ENCODE data around the gene LRRN3. TPM values are rescaled to one million over a fixed set of nuclear protein-coding genes. Genes with fewer than 3 reads are reported as not detected.

LRRN3 gene
- total RNA-seq, 1 donor from 2014 or later: not detected

DNA sequence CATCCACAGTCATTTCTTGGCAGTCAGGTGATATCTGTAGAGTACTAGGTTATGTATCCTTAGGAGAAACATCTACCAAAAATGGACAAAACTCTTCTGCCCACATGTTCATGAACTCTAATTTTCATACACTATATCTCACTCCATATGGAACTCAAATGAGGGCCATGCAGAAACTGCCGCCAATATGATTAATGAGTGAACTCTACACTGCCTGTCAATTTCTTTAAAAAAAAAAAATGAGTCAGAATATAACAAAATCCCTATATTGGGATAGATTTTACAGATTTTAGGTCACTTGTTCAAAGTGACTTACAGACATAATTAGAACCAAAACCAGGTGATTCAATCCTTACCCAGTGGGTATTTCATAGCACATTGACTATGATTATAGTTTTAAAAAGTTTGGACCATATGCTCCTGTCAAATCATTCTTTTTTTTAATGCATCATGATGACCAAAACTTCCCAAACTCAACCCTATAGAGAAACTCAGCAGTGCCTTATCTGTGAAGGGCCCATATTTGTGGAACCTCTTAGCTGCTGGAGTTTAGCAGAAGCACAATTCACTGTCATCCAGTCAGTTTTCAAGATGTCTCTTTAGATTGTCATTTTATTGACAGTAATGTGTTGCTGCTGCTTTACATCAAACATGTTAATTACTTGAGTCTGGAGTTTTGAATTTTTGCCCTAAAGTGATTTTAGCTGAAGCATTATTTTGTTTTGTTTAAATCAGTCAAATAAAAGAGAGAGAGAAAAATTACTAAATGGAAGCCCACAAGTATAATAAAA is 11.1 kb downstream of the LRRN3 start:
- H3K27me3 Mint-ChIP-seq (ENCODE audit: unreplicated experiment): no peaks in the 10 kb centered on the region
- no peaks in the 10 kb centered on the region for H3K36me3 Mint-ChIP-seq (ENCODE audit: low read depth, unreplicated experiment)
- peaks cover 4% of the 10 kb centered on the region for H3K4me1 Mint-ChIP-seq (ENCODE audit: unreplicated experiment)
- DNase-seq (ENCODE audit: low spot score): no peak
- no peak overlapping the region for H3K4me3 Mint-ChIP-seq (ENCODE audit: unreplicated experiment)
- H3K9me3 Mint-ChIP-seq (ENCODE audit: unreplicated experiment): no peaks in the 10 kb centered on the region
- H3K27ac Mint-ChIP-seq (ENCODE audit: unreplicated experiment): no peak overlapping the region
- TF ChIP-seq, protein P1, sequence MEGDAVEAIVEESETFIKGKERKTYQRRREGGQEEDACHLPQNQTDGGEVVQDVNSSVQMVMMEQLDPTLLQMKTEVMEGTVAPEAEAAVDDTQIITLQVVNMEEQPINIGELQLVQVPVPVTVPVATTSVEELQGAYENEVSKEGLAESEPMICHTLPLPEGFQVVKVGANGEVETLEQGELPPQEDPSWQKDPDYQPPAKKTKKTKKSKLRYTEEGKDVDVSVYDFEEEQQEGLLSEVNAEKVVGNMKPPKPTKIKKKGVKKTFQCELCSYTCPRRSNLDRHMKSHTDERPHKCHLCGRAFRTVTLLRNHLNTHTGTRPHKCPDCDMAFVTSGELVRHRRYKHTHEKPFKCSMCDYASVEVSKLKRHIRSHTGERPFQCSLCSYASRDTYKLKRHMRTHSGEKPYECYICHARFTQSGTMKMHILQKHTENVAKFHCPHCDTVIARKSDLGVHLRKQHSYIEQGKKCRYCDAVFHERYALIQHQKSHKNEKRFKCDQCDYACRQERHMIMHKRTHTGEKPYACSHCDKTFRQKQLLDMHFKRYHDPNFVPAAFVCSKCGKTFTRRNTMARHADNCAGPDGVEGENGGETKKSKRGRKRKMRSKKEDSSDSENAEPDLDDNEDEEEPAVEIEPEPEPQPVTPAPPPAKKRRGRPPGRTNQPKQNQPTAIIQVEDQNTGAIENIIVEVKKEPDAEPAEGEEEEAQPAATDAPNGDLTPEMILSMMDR (IDR thresholded peaks at IDR 0.05; ENCODE audit: unreplicated experiment): no peak

DNA sequence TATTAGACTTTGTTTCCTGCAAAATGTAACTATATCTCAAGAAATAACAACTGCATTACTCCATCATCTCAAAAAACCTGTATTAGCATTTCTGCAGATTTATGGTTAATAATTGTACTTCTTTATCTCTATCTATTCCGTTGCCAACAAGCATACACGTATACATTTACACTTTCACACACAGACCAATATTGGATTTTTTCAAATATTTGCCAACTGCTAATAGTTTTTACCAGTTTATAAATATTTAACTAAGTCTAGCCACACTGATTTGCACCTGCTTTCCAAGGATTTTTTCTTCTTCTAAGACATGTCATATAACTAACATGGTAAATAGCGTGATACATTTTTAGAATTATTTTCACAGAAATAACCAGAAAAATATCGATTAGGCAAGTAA is 12.2 kb downstream of the LRRN3 start:
- DNase-seq (ENCODE audit: low spot score): no peak
- H3K27me3 Mint-ChIP-seq (ENCODE audit: unreplicated experiment): no peaks in the 10 kb centered on the region
- TF ChIP-seq, protein P1 (IDR thresholded peaks at IDR 0.05; ENCODE audit: unreplicated experiment): no peak
- H3K36me3 Mint-ChIP-seq (ENCODE audit: low read depth, unreplicated experiment): no peaks in the 10 kb centered on the region
- no peaks in the 10 kb centered on the region for H3K9me3 Mint-ChIP-seq (ENCODE audit: unreplicated experiment)
- no peak overlapping the region for H3K4me3 Mint-ChIP-seq (ENCODE audit: unreplicated experiment)
- peaks cover 4% of the 10 kb centered on the region for H3K4me1 Mint-ChIP-seq (ENCODE audit: unreplicated experiment)
- no peak overlapping the region for H3K27ac Mint-ChIP-seq (ENCODE audit: unreplicated experiment)

DNA sequence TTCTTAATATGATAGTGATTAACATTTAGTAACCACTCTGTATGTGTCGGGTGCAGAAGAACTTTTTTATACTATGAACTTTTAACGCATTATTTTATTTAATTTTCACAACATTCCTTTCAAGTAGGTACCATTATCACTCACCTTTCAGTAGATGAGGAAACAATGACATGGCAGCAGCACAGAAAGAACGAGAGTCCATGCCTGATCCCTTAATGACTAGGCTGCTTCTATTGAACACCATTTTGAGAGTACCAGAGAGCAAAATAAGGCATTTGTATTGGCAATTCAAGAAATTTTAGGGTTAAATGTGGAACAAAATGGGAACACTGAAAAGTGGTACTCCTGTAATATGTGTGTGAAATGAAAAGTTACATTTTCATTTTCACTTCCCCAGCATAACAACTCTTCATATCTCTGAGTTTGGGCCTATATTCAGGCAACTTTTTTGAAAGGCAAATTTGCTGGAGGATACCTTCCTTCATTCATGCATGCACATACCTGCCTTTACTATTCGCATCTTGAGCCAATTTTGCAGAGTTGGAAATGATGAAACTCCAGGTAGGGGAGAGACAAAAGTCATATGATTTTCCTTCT is 12.8 kb downstream of the LRRN3 start:
- TF ChIP-seq, protein P1 (IDR thresholded peaks at IDR 0.05; ENCODE audit: unreplicated experiment): no peak
- Mint-ChIP-seq H3K9me3 (ENCODE audit: unreplicated experiment) (no peaks in the 10 kb centered on the region), H3K4me3 (ENCODE audit: unreplicated experiment) (no peak overlapping the region), H3K36me3 (ENCODE audit: low read depth, unreplicated experiment) (no peaks in the 10 kb centered on the region), H3K27ac (ENCODE audit: unreplicated experiment) (no peak overlapping the region), H3K4me1 (ENCODE audit: unreplicated experiment) (peaks cover 4% of the 10 kb centered on the region), H3K27me3 (ENCODE audit: unreplicated experiment) (no peaks in the 10 kb centered on the region)
- no peak for DNase-seq (ENCODE audit: low spot score)

DNA sequence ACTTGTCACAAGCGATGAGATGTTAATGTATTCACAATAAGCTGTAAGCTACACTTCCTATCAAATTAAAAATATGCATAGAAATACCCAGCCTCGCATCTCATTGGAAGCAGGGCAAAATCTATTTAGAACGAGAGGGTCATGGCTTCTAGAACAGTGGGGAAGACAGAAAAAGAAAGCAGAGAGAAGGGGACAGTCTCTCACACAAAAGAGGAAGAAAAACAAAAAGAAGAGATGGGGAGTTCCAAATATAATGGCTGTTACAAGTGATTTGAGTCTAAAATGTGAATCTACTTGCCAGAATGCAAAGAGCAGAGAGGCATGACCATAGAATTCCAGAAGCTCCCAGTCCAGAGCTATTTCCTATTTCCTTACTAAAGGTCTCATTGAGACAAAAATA is 13.8 kb downstream of the LRRN3 start:
- Mint-ChIP-seq H3K27ac (ENCODE audit: unreplicated experiment) (no peak overlapping the region), H3K9me3 (ENCODE audit: unreplicated experiment) (no peaks in the 10 kb centered on the region), H3K36me3 (ENCODE audit: low read depth, unreplicated experiment) (no peaks in the 10 kb centered on the region)

More for the DNA sequence above, 13.8 kb downstream of the LRRN3 start:
- H3K27me3 Mint-ChIP-seq (ENCODE audit: unreplicated experiment): no peaks in the 10 kb centered on the region
- TF ChIP-seq, protein P1 (IDR thresholded peaks at IDR 0.05; ENCODE audit: unreplicated experiment): no peak
- no peak overlapping the region for H3K4me3 Mint-ChIP-seq (ENCODE audit: unreplicated experiment)
- DNase-seq (ENCODE audit: low spot score): no peak
- peaks cover 4% of the 10 kb centered on the region for H3K4me1 Mint-ChIP-seq (ENCODE audit: unreplicated experiment)

All from endothelial cell (in vitro differentiated cells).